Midbrain (tissue), 1 donor: ENCODE measurements around the gene SUGCT.
A peak's percentile ranks its signal among the peaks of the same experiment; 100 is the strongest.
"Not testable (repeated sequence)": the region's sequence is repeated elsewhere in the genome, so short reads cannot be mapped to it uniquely, and the experiment has no call there.

ENCODE experiments used
- DNase-seq: peaks from one replicate; lab custom pipeline; 2025; lab: John Stamatoyannopoulos, UW

The SUGCT gene

DNA sequence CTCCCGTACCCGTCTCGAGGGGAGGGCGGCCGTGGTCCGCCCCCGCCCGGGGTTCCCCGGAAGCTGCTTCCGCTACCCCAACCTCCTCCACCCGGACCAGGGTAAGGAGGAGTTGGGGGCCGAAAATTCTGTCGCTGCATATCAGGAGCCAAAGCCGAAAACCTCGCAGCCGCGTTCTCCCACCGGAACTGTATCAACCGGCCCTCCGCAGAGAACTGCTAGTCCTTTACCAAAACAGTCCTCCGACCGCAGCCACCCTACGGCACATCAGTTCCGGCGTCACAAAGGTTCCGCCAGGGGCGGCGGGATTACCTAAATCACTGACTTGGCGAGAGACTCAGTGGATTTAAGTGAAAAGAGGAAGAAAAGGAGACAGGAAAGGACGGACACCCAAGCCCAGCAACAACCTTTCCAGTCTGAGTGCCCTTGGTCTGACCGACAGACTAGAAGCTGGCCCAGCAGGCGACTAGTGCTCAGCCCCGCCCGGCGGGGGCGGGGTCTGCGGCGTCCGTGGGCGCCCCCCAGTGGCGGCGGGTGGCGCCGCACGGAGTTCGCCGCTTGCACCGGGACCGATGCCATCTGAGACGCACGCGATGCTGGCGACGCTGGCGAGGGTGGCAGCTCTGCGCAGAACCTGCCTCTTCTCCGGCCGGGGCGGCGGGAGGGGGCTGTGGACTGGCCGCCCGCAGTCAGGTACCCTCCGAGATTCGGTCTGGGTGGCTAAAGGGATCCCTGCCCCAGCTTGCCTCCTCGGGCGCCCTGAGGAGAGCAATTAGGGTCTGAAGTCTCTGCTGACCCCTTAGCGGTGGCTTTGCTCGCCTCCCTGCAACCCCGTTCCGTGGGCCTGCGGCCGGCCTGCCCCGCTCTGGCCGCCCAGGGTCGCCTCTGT lies at the start of gene SUGCT, which contains the start of gene MPLKIP:
SUGCT (plus strand) TSS at position 578 of the 889 bp plus-strand sequence.
MPLKIP (minus strand) TSS at position 195 of the 889 bp plus-strand sequence; CDS start at position 140, 55 bp downstream.
- peak; percentile 96 for DNase-seq

DNA sequence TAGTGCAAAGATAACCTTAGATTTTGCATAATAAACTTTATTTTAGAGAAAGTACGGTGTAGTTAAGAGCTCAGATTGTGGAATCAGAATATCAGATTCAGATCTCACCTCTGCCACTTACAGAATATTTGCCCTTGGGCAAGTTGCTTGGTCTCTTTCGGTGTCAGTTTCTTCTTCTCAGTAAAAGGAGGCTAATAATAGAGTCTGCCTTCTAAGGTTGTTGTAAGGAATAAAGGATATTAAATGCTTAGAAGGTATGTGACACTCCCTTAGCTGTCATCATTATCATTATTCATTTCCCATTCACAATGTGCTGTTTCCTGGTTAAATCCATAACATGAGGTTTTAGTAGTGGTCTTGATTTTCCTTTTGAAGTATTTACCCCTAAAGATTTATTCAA lies 42.6 kb upstream of the SUGCT start:
- no peak for DNase-seq

DNA sequence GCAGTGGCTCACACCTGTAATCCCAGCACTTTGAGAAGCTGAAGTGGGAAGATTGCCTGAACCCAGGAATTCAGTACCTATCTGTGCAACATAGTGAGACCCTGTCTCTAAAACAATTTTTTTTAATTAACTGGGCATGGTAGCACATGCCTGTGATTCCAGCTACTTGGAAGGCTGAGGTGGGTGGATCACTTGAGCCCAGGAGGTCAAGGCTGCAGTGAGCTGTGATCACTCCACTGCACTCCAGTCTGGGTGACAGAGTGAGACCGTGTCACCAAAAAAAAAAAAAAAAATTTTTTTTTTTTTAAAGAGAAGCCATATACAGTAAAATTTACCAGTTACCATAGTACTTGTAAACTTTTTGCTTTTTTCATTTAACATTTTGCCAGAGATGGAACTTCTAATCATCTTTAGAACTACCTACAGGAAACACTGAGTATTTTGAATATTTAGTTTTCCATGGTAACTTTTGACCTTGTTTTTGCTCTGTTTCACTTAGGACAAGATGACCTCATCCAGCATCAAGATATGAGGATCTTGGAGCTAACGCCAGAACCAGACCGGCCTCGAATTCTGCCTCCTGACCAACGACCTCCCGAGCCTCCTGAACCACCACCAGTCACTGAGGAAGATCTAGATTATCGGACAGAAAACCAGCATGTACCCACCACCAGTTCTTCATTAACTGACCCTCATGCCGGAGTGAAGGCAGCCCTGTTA lies 41.0 kb upstream of the SUGCT start:
- no peak for DNase-seq

DNA sequence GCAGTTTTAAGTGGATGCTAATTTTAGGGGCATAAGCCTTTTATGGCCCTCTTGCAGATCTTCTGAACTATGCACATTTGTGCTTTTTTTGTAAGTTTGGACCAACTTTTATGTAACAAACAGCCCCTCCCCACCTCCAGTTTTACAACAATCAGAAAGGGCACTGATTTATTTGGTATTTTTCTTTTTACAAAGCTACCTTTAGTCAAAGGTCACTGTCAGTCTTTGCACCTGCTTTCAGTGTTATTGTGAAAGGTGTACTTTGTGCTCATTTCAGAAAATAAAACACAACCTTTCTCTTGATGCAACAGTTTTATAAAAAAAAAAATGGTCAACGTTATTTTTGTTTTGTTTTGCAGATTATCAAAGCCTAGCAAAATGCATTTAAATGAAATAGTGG lies 39.6 kb upstream of the SUGCT start:
- no peak for DNase-seq

DNA sequence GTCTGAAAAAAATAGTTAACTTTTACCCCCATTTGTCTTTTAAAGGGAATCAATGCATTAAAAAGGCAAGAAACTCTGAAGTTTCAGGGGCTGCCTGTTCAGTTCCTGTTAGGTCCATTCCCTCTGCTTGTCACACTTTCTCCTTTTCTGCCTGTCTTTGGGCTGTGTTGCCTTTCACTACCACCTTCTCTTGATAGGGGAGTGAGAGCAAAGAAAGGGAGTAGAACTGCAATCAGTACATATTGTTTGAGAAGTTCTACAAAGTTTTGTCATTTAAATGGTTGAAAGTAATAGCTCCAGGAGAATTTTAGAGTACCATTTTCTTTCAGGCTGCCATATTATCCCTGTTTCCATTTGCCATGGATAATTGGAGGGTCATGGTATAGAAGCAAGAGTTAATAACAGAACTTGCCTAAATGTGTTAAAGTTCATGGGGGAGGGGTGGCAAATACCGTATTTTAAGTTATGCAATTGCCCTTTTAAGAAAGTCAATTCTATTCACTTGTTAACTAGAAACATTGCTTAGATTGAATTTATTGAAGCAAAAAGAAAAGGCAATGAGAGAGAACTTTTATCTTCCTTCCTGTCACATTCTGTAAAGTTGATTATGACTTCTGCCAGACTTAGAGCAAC lies 39.0 kb upstream of the SUGCT start:
- no peak for DNase-seq

DNA sequence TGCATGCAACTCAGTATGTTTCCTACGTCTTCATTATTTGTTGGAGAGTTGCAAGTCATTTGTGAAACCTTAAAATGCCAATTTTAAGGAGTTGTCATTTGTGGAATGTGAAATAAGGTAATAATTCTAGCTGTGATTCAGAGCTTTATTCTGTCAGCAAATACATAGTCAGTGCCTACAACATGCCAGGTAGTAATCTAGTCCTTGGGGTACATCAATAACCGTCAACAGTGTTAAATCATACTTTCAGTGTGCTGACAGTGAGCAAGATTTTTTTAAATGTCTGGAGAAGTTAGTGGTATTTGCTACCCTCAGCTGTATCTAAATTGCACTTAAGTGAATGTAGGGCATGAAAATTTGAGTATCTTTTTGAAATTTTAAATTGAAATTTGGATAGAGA lies 37.1 kb upstream of the SUGCT start:
- DNase-seq: no peak

DNA sequence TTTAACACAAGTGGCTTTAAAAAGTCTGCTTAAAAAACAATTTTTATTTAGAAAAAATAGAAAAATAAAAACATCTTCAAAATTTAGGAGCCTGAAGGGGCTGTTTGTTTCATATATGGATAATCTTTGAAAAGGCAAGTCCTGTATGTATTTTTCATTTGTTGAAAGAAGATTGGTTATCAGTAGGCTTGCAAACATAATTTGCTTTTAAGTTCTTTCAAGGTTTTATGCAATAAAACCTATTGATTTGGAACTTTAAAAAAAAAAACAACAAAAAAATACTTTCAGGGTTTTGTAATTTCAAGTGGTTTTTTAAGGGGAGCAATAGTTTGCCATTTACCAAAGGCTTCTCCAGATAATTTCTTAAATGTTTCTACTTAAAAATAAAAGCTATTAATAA lies 36.0 kb upstream of the SUGCT start:
- no peak for DNase-seq

DNA sequence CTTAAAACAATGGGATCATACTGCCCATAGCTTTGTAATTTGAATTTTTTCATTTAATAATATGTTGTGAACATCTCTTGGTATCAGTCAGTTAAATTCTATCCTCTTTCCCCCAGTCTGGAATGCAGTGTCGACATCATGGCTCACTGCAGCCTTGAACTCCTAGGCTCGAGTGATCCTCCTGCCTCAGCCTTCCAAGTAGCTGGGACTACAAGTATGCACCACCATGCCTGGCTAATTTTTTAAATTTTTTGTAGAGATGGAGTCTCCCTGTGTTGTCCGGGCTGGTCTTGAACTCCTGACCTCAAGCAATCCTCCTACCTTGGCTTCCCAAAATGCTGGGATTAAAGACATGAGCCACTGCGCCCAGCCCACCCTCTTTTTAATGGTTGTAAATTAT lies 35.0 kb upstream of the SUGCT start:
- no peak for DNase-seq

DNA sequence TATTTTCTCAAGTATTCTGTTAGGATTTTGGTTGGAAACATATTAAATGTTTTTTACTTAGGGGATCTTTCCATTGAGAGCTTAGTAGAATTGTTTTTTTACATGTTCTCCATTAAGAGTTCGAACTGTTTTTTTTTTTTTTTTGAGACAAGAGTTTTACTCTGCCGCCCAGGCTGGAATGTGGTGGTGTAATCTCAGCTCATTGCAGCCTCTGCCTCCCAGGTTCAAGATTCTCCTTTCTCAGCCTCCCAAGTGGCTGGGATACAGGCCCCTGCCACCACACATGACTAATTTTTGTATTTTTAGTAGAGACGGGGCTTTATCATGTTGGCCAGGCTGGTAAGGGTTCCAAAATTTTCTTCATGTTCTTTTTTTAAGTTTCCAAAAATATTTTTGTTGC lies 33.6 kb upstream of the SUGCT start:
- no peak for DNase-seq

DNA sequence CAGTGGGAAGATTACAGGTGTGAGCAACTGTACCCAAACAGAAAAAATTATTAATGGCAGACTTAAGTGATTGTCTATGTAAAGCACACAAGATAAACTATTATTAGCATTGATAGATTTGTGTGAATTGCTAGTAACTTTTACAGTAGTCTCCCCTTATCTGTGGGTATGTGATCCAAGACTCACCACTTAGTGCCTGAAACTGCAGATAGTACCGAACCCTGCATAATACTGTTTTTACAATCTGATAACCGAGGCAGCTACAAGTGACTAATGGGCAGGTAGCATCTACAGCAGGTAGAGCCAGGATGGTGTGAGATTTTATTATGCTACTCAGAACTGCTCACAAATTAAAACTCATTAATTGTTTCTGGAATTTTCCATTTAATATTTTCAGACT lies 31.9 kb upstream of the SUGCT start:
- no peak for DNase-seq

DNA sequence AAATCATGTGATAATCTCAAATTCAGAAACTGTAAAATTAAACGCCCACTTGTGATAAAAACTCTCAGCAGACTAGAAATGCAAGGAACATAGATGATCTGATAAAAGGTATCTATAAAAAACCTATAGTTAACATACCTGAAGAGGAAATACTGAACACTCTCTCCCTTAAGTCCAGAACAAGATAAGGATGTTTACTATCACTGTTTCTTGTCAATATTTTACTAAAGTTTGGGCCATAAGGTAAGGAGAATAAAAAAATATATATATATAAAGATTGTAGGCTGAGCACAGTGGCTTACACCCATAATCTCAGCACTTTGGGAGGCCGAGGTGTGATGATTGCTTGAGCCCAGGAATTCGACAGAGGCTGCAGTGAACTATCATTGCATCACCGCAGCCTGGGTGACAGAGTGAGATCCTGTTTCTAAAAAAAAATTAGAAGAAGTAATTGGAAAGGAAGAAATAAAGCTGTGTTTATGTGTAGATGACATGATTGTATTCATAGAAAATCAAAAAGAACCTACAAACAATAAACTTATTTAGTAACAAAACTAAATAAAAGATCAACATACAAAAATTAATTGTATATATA lies 28.8 kb upstream of the SUGCT start:
- DNase-seq: no peak

DNA sequence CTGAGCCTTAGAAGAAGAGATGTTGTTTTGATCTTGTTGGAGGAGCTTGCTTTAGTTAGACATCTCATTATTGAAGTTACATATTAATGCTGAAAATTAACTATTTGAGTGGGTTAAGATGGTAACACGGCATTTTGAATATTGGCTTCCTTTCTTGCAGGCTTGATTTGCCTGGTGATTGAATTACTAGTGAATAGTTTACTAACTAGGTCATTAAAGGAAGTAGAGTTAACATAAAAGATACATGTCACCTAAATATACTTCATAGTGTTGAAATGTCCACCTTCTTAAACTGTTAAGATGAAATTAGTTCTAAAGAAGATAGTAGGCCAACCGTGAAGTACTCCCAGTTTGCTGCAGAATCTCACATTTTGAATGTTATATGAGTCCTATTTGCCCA lies 18.9 kb upstream of the SUGCT start:
- DNase-seq: no peak

DNA sequence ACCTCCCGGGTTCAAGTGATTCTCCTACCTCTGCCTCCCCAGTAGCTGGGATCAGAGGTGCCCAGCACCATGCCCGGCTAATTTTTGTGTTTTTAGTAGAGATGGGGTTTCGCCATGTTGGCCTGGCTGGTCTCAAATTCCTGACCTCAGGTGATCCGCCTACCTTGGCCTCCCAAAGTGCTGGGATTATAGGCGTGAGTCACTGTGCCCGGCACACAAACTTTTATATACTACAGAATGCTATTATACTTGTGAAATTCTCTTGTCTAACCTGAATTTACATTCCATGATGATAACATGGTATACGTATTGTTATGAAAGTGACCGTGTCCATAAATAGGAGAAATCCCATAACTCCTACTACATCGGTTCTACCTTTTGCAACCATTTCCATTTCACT lies 17.6 kb upstream of the SUGCT start:
- not testable (repeated sequence) for DNase-seq

DNA sequence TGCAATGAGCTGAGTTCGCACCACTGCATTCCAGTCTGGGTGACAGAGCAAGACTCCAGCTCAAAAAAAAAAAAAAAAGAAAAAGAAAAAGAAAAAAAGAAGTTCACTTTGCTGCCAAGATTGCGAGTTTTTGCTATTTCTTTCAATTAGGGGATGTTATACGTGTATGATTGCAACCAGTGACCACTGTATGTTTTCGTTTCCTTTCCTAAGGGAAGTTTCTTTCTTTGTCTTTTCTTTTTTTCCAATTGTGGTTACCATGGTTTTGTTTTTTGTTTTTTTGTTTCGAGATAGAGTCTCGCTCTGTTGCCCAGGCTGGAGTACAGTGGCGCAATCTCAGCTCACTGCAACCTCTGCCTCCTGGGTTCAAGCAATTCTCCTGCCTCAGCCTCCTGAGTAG lies 16.6 kb upstream of the SUGCT start:
- DNase-seq: not testable (repeated sequence)

DNA sequence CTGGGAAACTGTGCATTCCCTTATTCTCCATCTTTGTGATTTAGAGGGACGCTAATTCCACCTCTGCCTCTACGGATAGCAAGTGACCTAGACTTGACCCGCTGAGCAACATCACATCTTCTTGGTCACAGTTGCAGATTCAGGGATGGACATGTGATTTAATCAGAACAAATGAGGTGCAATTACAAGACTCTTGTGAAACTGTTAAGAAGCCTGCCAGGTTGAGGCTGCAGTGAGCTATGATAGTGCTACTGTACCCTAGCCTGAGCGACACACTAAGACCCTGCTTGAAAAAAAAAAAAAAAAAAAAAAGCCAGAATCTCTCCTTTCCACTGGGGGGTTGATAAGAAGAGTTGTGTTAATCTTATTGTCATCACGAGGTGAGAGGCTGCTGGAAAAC lies 14.8 kb upstream of the SUGCT start:
- DNase-seq: no peak

DNA sequence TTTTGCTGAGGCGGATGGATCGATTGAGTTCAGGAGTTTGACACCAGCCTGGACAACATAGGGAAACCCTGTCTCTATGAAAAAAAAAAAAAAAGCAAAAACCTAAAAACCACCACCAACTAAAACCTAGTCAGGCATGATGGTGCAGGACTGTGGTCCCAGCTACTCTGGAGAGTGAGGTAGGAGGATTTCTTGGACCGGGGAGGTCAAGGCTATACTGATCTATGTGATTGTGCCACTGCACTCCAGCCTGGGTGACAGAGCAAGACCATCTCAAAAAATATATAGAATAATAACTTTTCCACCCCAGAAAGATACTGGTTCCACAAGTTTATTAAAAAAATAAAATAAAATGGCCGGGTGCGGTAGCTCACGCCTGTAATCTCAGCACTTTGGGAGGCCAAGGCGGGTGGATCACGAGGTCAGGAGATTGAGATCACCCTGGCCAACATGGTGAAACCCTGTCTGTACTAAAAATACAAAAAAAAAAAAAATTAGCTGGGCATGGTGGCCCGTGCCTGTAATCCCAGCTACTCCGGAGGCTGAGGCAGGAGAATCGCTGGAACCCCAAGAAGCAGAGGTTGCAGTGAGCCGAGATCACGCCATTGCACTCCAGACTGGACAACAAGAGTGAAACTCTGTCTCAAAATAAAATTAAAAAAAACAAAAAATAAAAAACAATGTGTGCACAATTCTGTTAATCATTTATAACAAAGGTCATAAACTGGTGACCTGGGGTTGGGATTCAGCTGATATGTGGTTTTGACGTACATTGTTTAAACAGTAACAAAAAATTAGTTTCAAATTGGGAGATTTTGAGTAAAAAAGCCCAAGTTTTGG lies 12.5 kb upstream of the SUGCT start:
- not testable (repeated sequence) for DNase-seq

DNA sequence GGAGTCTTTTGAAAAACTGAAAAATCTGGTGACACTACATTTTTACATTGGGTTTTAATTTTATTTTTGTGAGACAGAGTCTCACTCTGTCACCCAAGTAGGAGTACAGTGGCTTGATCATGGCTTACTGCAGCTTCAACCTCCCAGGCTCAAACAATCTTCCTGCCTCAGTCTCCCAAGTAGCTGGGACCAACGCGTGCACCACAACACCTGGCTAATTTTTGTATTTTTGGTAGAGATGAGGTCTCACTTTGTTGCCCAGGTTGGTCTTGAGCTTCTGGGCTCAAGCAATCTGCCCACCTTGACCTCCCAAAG lies 11.9 kb upstream of the SUGCT start:
- no peak for DNase-seq

DNA sequence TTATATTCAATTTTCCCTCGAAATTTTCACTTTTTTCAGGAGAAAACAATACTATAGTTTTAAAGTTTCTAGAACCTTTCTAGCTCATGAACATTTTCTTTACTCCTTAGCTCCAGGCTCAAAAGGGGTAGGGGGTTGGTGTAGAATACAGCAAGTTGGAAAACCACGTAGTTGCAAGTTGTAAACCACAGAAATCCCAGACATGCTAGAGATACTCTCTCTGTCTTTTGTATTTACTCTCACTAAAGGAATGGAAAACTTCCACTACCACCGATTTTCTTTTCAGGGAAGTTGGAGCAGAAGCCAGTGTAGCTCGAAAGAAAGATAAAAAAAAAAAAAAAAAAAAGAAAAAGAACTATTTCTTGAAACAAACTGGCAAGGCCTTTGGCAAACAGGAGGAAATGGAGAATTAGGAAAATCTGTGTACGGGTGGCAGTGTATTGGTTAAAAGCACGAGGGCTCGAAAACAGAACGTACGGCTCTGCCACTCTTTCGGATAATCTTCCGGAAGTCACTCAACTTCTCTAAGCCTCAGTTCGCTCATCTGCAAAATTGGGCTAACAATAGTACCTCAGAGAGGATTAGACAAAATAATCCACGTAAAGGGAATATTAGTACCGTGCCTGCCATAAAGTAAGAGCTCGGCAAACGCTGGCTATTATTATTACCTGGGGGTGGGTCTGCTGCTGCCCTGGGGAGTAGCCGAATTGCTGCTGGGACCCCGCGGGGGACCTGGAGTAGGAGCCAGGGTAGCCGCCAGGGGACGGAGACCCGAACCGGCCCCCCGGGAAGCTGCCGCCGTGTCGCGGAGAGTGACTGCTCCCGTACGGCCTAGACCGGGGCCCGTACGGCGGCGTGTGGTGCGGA lies 1.0 kb upstream of the SUGCT start:
- no peak for DNase-seq

DNA sequence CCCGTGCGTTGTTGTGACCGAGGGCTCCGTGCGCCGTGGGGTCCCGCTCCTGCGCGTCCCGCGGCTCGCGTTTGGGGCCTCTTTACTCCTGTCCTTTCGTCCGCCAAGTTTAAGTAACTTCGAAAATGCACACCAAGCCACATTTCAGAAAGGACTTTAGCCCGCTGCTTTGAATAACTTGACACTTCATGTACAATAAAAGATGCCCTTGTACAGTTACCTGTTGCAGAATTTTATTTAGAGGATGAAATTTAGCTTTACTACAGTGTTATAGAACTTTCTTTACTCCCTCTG lies 459 bp downstream of the SUGCT start:
- DNase-seq: peak; percentile 5

DNA sequence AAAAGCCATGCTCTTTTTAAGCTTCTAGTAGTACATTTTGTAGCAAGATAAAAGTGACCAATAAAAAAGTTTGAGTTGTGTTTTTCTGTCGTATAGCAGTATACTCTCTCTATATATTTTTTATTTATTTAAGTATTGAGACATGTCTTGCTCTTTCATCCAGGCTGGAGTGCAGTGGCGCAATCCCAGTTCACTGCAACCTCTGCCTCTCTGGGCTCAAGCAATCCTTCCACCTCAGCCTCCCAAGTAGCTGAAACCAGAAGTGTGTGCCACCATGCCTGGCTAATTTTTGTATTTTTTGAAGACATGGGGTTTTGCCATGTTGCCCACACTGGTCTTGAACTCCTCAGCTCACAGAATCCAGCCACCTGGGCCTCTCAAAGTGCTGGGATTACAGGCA lies 2.8 kb downstream of the SUGCT start:
- DNase-seq: no peak

DNA sequence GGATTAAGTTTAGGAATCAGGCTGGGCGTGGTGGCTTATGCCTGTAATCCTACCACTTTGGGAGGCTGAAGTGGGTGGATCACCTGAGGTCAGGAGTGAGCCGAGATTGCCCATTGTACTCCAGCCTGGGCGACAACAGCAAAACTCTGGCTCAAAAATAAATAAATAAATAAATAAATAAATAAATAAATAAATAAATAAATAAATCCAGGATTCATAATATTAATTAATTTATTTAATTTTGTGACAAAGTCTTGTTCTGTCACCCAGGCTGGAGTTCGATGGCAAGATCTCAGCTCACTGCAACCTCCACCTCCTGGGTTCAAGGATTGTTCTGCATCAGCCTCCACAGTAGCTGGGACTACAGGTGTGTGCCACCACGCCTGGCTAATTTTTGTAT lies 4.2 kb downstream of the SUGCT start:
- DNase-seq: no peak
